ENCODE measurements around the gene PRKAG2. TPM values are rescaled to one million over a fixed set of nuclear protein-coding genes. Genes with fewer than 3 reads are reported as not detected.

PRKAG2 gene
- polyA plus RNA-seq, 3 donors, result 29.2 to 59.8 (median 30.9) TPM

- TF ChIP-seq CTCF (IDR thresholded peaks at IDR 0.05), result no peak
- Histone ChIP-seq H3K27me3 (ENCODE audit: control insufficient read depth in 2 of 2, insufficient read depth in 2 of 2, low read length in 2 of 2) (no peaks in the 10 kb centered on the region), H3K4me3 (replicated peaks in 1 of 3; ENCODE audit: low read depth in 2 of 3, low read length in 3 of 3) (no peak overlapping the region), H3K79me2 (ENCODE audit: insufficient read depth, low read length) (peaks cover 73% of the 10 kb centered on the region), H3K27ac (ENCODE audit: low read depth in 1 of 2, low read length in 2 of 2) (no peak overlapping the region), H3K36me3 (replicated peaks in 1 of 2; ENCODE audit: control insufficient read depth in 1 of 2, insufficient read depth in 2 of 2, low read length in 2 of 2) (peaks cover 15 to 43% of the 10 kb centered on the region in 2 donors), H3K4me1 (ENCODE audit: control insufficient read depth in 1 of 2, insufficient read depth in 2 of 2, low read length in 2 of 2) (peaks cover 17 to 30% of the 10 kb centered on the region in 2 donors), H3K9me3 (replicated peaks in 1 of 2; ENCODE audit: control insufficient read depth in 1 of 2, insufficient read depth in 1 of 2, low read length in 2 of 2) (no peaks in the 10 kb centered on the region), H4K20me1 (ENCODE audit: insufficient read depth, low read length) (peaks cover 95% of the 10 kb centered on the region), H3K9ac (ENCODE audit: insufficient read depth, low read length, poor library complexity, severe bottlenecking) (no peak overlapping the region), H3K4me2 (replicated peaks; ENCODE audit: extremely low read depth, low read length, poor library complexity, severe bottlenecking) (no peak overlapping the region), H2AFZ (ENCODE audit: insufficient read depth, low read depth, low read length, poor library complexity, severe bottlenecking) (no peak overlapping the region)
- intact Hi-C loops (cut with micrococcal nuclease), result no loop called here
- Mint-ChIP-seq H3K4me3 (no peak overlapping the region), H3K36me3 (peaks cover 43 to 58% of the 10 kb centered on the region in 2 donors), H3K4me1 (peaks cover 22% of the 10 kb centered on the region), H3K27me3 (ENCODE audit: low read depth in 3 of 3) (peaks cover 0 to 8% (median 0%) of the 10 kb centered on the region in 3 donors), H3K9me3 (peaks cover 0 to 2% (median 0%) of the 10 kb centered on the region in 7 donors), H3K27ac (peak overlapping the region in 2 of 7 donors; percentile 62 to 67)
- 98% methylated on average over 9 of the region's 14 CpGs for whole genome bisulfite sequencing (ENCODE audit: insufficient coverage)
- DNase-seq, result no peak
These were observed 43.7 kb downstream of the PRKAG2 start for GRCh38 chr7:151833213-151833651.

- Mint-ChIP-seq H3K36me3 (peaks cover 47 to 62% of the 10 kb centered on the region in 2 donors), H3K27ac (peak overlapping the region in 2 of 7 donors; percentile 62 to 67), H3K9me3 (peaks cover 0 to 2% (median 0%) of the 10 kb centered on the region in 7 donors), H3K4me3 (no peak overlapping the region), H3K4me1 (peaks cover 16% of the 10 kb centered on the region), H3K27me3 (ENCODE audit: low read depth in 3 of 3) (peaks cover 0 to 8% (median 0%) of the 10 kb centered on the region in 3 donors)
- peaks cover 15 to 43% of the 10 kb centered on the region in 2 donors for H3K36me3 ChIP-seq (replicated peaks in 1 of 2; ENCODE audit: control insufficient read depth in 1 of 2, insufficient read depth in 2 of 2, low read length in 2 of 2)
- no peak overlapping the region for H3K4me3 ChIP-seq (replicated peaks in 1 of 3; ENCODE audit: low read depth in 2 of 3, low read length in 3 of 3)
- no peak for DNase-seq
- WGBS (ENCODE audit: insufficient coverage), result 100% methylated on average over 10 of the region's 11 CpGs
- no peak overlapping the region for H2AFZ ChIP-seq (ENCODE audit: insufficient read depth, low read depth, low read length, poor library complexity, severe bottlenecking)
- H3K79me2 ChIP-seq (ENCODE audit: insufficient read depth, low read length), result peaks cover 72% of the 10 kb centered on the region
- intact Hi-C loops (cut with micrococcal nuclease), result no loop called here
- peaks cover 11 to 24% of the 10 kb centered on the region in 2 donors for H3K4me1 ChIP-seq (ENCODE audit: control insufficient read depth in 1 of 2, insufficient read depth in 2 of 2, low read length in 2 of 2)
- no peak overlapping the region for H3K4me2 ChIP-seq (replicated peaks; ENCODE audit: extremely low read depth, low read length, poor library complexity, severe bottlenecking)
- H3K27ac ChIP-seq (ENCODE audit: low read depth in 1 of 2, low read length in 2 of 2), result no peak overlapping the region
- no peaks in the 10 kb centered on the region for H3K9me3 ChIP-seq (replicated peaks in 1 of 2; ENCODE audit: control insufficient read depth in 1 of 2, insufficient read depth in 1 of 2, low read length in 2 of 2)
- H4K20me1 ChIP-seq (ENCODE audit: insufficient read depth, low read length), result peaks cover 95% of the 10 kb centered on the region
- no peaks in the 10 kb centered on the region for H3K27me3 ChIP-seq (ENCODE audit: control insufficient read depth in 2 of 2, insufficient read depth in 2 of 2, low read length in 2 of 2)
- H3K9ac ChIP-seq (ENCODE audit: insufficient read depth, low read length, poor library complexity, severe bottlenecking), result no peak overlapping the region
- TF ChIP-seq CTCF (IDR thresholded peaks at IDR 0.05), result no peak
These were observed 44.3 kb downstream of the PRKAG2 start for GRCh38 chr7:151832656-151833055.
